HCT116 (cell line): ENCODE data around the gene SBF1. TPM values are rescaled to one million over a fixed set of nuclear protein-coding genes. Genes with fewer than 3 reads are reported as not detected.

Experiments
- ATAC-seq: fragments of 200-7000 bp; cut with Tn5 transposase; 2 replicates; pipeline ENCODE4 v1.9.1; 2020; ENCODE audit warnings: mild to moderate bottlenecking, moderate library complexity
- BruUV-seq: library from RNA; stranded (reverse); fragments of 400-500 nt; replicated peaks from 2 replicates; lab custom pipeline; 2021; lab: Mats Ljungman, UMichigan
- CTCF ChIA-PET: fragments of 300-600 bp; sonication (Branson Sonifier 250); formaldehyde crosslinking; loops from one replicate; lab custom pipeline; 2021; ENCODE audit warnings: antibody characterized with exemption; lab: Charles Lee
- POLR2A ChIA-PET: fragments of 300-600, 350-600 bp; sonication (Branson Sonifier 250); formaldehyde crosslinking; loops from one replicate; lab custom pipeline; 2021; ENCODE audit warnings: antibody characterized with exemption; lab: Charles Lee
- RAD21 ChIA-PET, 2 experiments: fragments of 300-600 bp; sonication (Branson Sonifier 250); formaldehyde crosslinking; loops; one replicate each; lab custom pipeline; 2023; ENCODE audit warnings: low total read pairs in 2 of 2; ENCODE audit not compliant: uncharacterized antibody in 2 of 2, unreplicated experiment in 2 of 2, low non-redundant PET in 1 of 2; lab: Charles Lee
- DNase-seq: peaks from one replicate; pipeline ENCODE4 v3.0.0-alpha.2; 2010; ENCODE audit warnings: low read depth, low spot score
- H2AFZ ChIP-seq: fragments of 200-600 bp; shearing (Covaris generic), sonication (generic); 2 replicates; pipeline ENCODE4 v1.6.1; 2017; ENCODE audit warnings: low read depth, mixed run types, mixed read lengths, antibody characterized with exemption, low read length; ENCODE audit not compliant: poor library complexity, severe bottlenecking
- H3K27ac ChIP-seq: 2 replicates; pipeline ENCODE4 v1.5.1; 2012; ENCODE audit warnings: low read depth, low read length
- H3K27me3 ChIP-seq: fragments of 200-600 bp; sonication (generic); 2 replicates; pipeline ENCODE4 v1.6.1; 2016; ENCODE audit warnings: mixed run types, low read length, mixed read lengths; ENCODE audit not compliant: insufficient read depth
- H3K36me3 ChIP-seq, 2 experiments: fragments of 200-500 bp in 1 of 2; fragments of 200-600 bp in 1 of 2; sonication (Bioruptor generic) in 1 of 2; sonication (generic) in 1 of 2; 2 replicates each; pipeline versions ENCODE4 v1.5.1 to v1.6.1; 2014 to 2016; ENCODE audit warnings: low read length in 2 of 2, inconsistent platforms in 1 of 2, mixed read lengths in 1 of 2, mixed run types in 1 of 2; ENCODE audit not compliant: insufficient read depth in 2 of 2, control insufficient read depth in 1 of 2
- H3K4me1 ChIP-seq, 2 experiments: fragments of 200-600 bp in 1 of 2; sonication (generic) in 1 of 2; 2 replicates each; pipeline versions ENCODE4 v1.5.1 to v1.6.1; 2012 to 2017; ENCODE audit warnings: low read length in 2 of 2, inconsistent platforms in 1 of 2, mild to moderate bottlenecking in 1 of 2, mixed read lengths in 1 of 2, mixed run types in 1 of 2, moderate library complexity in 1 of 2; ENCODE audit not compliant: insufficient read depth in 2 of 2, control insufficient read depth in 1 of 2
- H3K4me2 ChIP-seq: fragments of 200-600 bp; sonication (generic); 2 replicates; pipeline ENCODE4 v1.6.1; 2017; ENCODE audit warnings: mixed run types, low read length, mixed read lengths
- H3K4me3 ChIP-seq, 2 experiments: fragments of 200-600 bp in 1 of 2; sonication (generic) in 1 of 2; replicated peaks in 1 of 2; 2 replicates each; pipeline ENCODE4 v1.5.1; 2011 to 2016; ENCODE audit warnings: low read length in 2 of 2, control low read depth in 1 of 2, low read depth in 1 of 2, mild to moderate bottlenecking in 1 of 2, mixed read lengths in 1 of 2, mixed run types in 1 of 2
- H3K79me2 ChIP-seq: fragments of 200-600 bp; sonication (generic); 2 replicates; pipeline ENCODE4 v1.6.1; 2017; ENCODE audit warnings: mild to moderate bottlenecking, mixed run types, low read length, moderate library complexity, mixed read lengths; ENCODE audit not compliant: insufficient read depth
- H3K9ac ChIP-seq: fragments of 200-600 bp; sonication (generic); 2 replicates; pipeline ENCODE4 v1.6.1; 2016; ENCODE audit warnings: low read length, mixed read lengths
- H3K9me2 ChIP-seq: fragments of 200-600 bp; sonication (generic), shearing (Covaris generic); 2 replicates; pipeline ENCODE4 v1.6.1; 2017; ENCODE audit warnings: mixed run types, mild to moderate bottlenecking, moderate library complexity; ENCODE audit not compliant: insufficient read depth
- H3K9me3 ChIP-seq, 2 experiments: fragments of 200-500 bp in 1 of 2; fragments of 200-600 bp in 1 of 2; sonication (Bioruptor generic) in 1 of 2; sonication (generic) in 1 of 2; 2 replicates each; pipeline ENCODE4 v1.6.1; 2014 to 2017; ENCODE audit warnings: low read length in 2 of 2, mixed read lengths in 2 of 2, inconsistent platforms in 1 of 2, low read depth in 1 of 2, mild to moderate bottlenecking in 1 of 2, mixed run types in 1 of 2, moderate library complexity in 1 of 2; ENCODE audit not compliant: control insufficient read depth in 1 of 2, insufficient read depth in 1 of 2
- H4K20me1 ChIP-seq: fragments of 200-600 bp; sonication (generic), shearing (Covaris generic); 2 replicates; pipeline ENCODE4 v1.6.1; 2017; ENCODE audit warnings: mixed run types, mild to moderate bottlenecking, moderate library complexity; ENCODE audit not compliant: insufficient read depth
- CEBPB ChIP-seq: IDR thresholded peaks from 2 replicates; pipeline ENCODE4 v1.6.1; 2012; ENCODE audit warnings: low read depth
- EGR1 ChIP-seq: IDR thresholded peaks from 2 replicates; pipeline ENCODE4 v1.6.1; 2012; ENCODE audit warnings: low read depth
- EZH2 ChIP-seq: fragments of 200-600 bp; sonication (generic); IDR thresholded peaks from 2 replicates; pipeline ENCODE4 v1.6.1; 2017; ENCODE audit warnings: antibody characterized with exemption, mixed run types
- FOSL1 ChIP-seq: IDR thresholded peaks from 2 replicates; pipeline ENCODE4 v1.6.1; 2012; ENCODE audit warnings: low read depth
- JUND ChIP-seq: IDR thresholded peaks from 2 replicates; pipeline ENCODE4 v1.6.1; 2012
- POLR2A ChIP-seq: IDR thresholded peaks from 2 replicates; pipeline ENCODE4 v1.7.0; 2011; ENCODE audit warnings: borderline replicate concordance; ENCODE audit not compliant: insufficient read depth, insufficient read length; ENCODE audit errors: extremely low read depth
- SP1 ChIP-seq: IDR thresholded peaks from 2 replicates; pipeline ENCODE4 v1.6.1; 2012; ENCODE audit warnings: low read depth
- ZFX ChIP-seq: fragments of 450-650 bp; IDR thresholded peaks from 2 replicates; pipeline ENCODE4 v1.6.1; 2017
- ZNF274 ChIP-seq: fragments of 200-500 bp; sonication (Bioruptor generic); IDR thresholded peaks from 2 replicates; pipeline ENCODE4 v1.6.1; 2014; ENCODE audit warnings: mild to moderate bottlenecking, low read depth, low read length, inconsistent platforms
- intact Hi-C: fragments of 100-400 bp; cut with micrococcal nuclease; formaldehyde crosslinking; loops from 2 replicates; pipeline ENCODE4 v1.10.0; 2022
- total RNA-seq: library from RNA; stranded (reverse); gene quantifications from one replicate; pipeline ENCODE4 v1.2.1, GENCODE V29; 2021; ENCODE audit not compliant: unreplicated experiment
- TF ChIP-seq, protein P1 (sequence below), 3 experiments: fragments of 200-600 bp in 1 of 3; sonication (generic) in 1 of 3; IDR thresholded peaks in 2 of 3; conservative IDR thresholded peaks in 1 of 3; 2 replicates each; pipeline ENCODE4 v1.5.1; 2012 to 2017; ENCODE audit warnings: low read depth in 2 of 3, low read length in 2 of 3, antibody characterized with exemption in 1 of 3, borderline replicate concordance in 1 of 3, control low read depth in 1 of 3, mild to moderate bottlenecking in 1 of 3, mixed read lengths in 1 of 3, mixed run types in 1 of 3, moderate library complexity in 1 of 3; ENCODE audit not compliant: insufficient read depth in 1 of 3
- TF ChIP-seq, protein P2 (sequence below): IDR thresholded peaks from 2 replicates; pipeline ENCODE4 v1.6.1; 2011; ENCODE audit warnings: mild to moderate bottlenecking, low read length, moderate library complexity; ENCODE audit not compliant: insufficient replicate concordance; ENCODE audit errors: extremely low read depth

SBF1 gene
- total RNA-seq, 1 experiment from 2014 or later: 91.1 TPM

DNA sequence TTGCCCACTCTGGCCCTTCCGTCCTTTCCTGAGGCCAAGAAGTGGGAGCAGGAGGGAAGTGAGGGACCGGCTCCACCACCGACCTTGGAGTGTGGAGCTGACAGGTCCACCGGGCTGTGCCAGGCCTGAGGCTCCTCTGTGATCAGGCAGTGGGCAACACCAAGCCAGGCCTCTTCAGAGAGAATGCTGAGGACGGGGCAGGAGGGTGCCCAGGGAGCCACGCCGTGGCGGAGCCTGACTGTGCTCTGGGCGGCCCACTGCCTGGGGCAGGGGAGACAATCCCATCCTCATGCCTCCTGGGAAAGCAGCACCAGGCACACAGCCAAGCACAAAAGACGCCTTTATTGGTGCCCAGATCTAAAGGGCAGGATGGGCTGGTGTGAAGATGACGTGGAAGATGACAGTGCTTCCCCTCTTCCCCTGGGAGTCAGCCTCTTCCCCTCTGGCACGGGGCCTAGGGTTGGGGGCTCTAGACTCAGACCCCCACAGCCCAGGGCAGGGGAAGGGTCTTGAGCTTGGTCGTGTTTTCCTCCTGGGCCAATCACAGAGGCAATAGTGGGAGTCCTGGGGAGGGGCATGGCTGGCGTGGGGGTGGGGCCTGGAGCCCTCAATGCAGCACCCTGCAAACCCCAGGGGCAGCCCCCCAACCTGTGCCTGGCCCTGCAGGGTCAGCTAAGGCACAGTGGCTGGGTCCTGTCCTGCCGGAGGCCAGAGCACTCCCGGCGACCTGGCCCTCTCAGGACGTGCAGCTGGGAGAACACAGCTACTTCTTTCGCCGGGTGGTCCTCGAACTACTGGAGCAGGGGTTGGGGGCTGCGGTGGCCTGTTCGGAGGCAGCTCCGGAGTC is 28.0 kb upstream of the SBF1 start:
- Histone ChIP-seq H4K20me1 (no peaks in the 10 kb centered on the region), H3K4me1 (peaks cover 4 to 16% of the 10 kb centered on the region in 2 experiments; a peak in 3 of 4 replicates), H3K9me3 (no peaks in the 10 kb centered on the region), H3K4me3 (no peak overlapping the region), H3K9me2 (no peaks in the 10 kb centered on the region), H3K4me2 (no peak overlapping the region), H3K36me3 (0 out of 4 replicates have a peak, but pooled peaks cover 0 to 8% of the 10 kb centered on the region in 2 experiments), H3K9ac (no peak overlapping the region), H3K79me2 (peaks cover 17% of the 10 kb centered on the region), H2AFZ (no peak overlapping the region), H3K27ac (no peak overlapping the region), H3K27me3 (no peaks in the 10 kb centered on the region)
- no peak for DNase-seq
- no TSS peak for BruUV-seq
- ATAC-seq: no peak
- ChIA-PET CTCF (interaction anchor here (0.6 kb wide), 1 partner anchor 78 kb away, joined by 3 read pairs; no protein-coding TSS in a partner anchor), RAD21 (no interaction called here), POLR2A (no interaction called here)
- intact Hi-C loops: no loop called here
- TF ChIP-seq SP1 (no peak), EGR1 (no peak), EZH2 (no peak)
- TF ChIP-seq, protein P1, sequence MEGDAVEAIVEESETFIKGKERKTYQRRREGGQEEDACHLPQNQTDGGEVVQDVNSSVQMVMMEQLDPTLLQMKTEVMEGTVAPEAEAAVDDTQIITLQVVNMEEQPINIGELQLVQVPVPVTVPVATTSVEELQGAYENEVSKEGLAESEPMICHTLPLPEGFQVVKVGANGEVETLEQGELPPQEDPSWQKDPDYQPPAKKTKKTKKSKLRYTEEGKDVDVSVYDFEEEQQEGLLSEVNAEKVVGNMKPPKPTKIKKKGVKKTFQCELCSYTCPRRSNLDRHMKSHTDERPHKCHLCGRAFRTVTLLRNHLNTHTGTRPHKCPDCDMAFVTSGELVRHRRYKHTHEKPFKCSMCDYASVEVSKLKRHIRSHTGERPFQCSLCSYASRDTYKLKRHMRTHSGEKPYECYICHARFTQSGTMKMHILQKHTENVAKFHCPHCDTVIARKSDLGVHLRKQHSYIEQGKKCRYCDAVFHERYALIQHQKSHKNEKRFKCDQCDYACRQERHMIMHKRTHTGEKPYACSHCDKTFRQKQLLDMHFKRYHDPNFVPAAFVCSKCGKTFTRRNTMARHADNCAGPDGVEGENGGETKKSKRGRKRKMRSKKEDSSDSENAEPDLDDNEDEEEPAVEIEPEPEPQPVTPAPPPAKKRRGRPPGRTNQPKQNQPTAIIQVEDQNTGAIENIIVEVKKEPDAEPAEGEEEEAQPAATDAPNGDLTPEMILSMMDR (IDR thresholded peaks at IDR 0.05 in 2 of 3, conservative IDR thresholded peaks at IDR 0.05 in 1 of 3; ENCODE audit: borderline replicate concordance in 1 of 3, insufficient read depth in 1 of 3, low read depth in 2 of 3, low read length in 2 of 3): no peak

DNA sequence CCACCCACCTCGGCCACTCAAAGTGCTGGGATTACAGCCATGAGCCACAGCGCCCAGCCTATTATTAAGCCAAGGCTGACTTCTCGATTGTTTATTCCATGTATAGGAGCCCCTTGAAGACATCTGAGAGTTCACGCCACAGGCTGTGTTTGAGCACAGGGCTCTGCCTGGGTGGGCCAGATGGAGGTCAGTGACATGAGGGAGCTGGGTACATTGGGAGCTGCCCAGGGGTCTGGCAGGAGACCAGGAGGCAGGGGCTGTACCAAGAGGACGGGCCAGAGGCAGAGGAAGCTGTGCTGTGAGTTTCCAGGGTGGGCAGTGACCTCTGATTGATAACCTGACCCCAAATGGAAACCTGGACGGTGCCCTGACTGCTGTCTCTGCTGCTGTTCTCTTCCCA is 27.3 kb upstream of the SBF1 start:
- POLR2A ChIA-PET: no interaction called here
- RAD21 ChIA-PET: no interaction called here
- no peak overlapping the region for H2AFZ ChIP-seq
- H3K4me2 ChIP-seq: no peak overlapping the region
- H3K9me3 ChIP-seq: no peaks in the 10 kb centered on the region
- peaks cover 14% of the 10 kb centered on the region for H3K79me2 ChIP-seq
- H3K9ac ChIP-seq: no peak overlapping the region
- no peak overlapping the region for H3K4me3 ChIP-seq
- no peaks in the 10 kb centered on the region for H3K9me2 ChIP-seq
- no peak overlapping the region for H3K27ac ChIP-seq
- 0 out of 4 replicates have a peak, but pooled peaks cover 0 to 8% of the 10 kb centered on the region in 2 experiments for H3K36me3 ChIP-seq
- no TSS peak for BruUV-seq
- H3K27me3 ChIP-seq: no peaks in the 10 kb centered on the region
- no peak for DNase-seq
- no peak for ATAC-seq
- CTCF ChIA-PET: no interaction called here
- no peaks in the 10 kb centered on the region for H4K20me1 ChIP-seq
- peaks cover 4 to 16% of the 10 kb centered on the region in 2 experiments; a peak in 3 of 4 replicates for H3K4me1 ChIP-seq
- intact Hi-C loops: no loop called here
- TF ChIP-seq, protein P1 (IDR thresholded peaks at IDR 0.05 in 2 of 3, conservative IDR thresholded peaks at IDR 0.05 in 1 of 3; ENCODE audit: borderline replicate concordance in 1 of 3, insufficient read depth in 1 of 3, low read depth in 2 of 3, low read length in 2 of 3): no peak
- no peak for TF ChIP-seq ZNF274
- no peak for TF ChIP-seq POLR2A
- TF ChIP-seq FOSL1: no peak
- no peak for TF ChIP-seq ZFX
- no peak for TF ChIP-seq JUND
- no peak for TF ChIP-seq EGR1
- TF ChIP-seq, protein P2, sequence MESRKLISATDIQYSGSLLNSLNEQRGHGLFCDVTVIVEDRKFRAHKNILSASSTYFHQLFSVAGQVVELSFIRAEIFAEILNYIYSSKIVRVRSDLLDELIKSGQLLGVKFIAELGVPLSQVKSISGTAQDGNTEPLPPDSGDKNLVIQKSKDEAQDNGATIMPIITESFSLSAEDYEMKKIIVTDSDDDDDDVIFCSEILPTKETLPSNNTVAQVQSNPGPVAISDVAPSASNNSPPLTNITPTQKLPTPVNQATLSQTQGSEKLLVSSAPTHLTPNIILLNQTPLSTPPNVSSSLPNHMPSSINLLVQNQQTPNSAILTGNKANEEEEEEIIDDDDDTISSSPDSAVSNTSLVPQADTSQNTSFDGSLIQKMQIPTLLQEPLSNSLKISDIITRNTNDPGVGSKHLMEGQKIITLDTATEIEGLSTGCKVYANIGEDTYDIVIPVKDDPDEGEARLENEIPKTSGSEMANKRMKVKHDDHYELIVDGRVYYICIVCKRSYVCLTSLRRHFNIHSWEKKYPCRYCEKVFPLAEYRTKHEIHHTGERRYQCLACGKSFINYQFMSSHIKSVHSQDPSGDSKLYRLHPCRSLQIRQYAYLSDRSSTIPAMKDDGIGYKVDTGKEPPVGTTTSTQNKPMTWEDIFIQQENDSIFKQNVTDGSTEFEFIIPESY: no peak
- TF ChIP-seq CEBPB: no peak
